NOMO-1 treated with DMSO at 0.1 percent for 48 hours (cell line): ENCODE measurements around the gene ATOH8.

Experiments
- DNase-seq: peaks from one replicate; lab custom pipeline; 2025; ENCODE audit not compliant: unreplicated experiment; lab: John Stamatoyannopoulos, UW

Gene ATOH8

GRCh38 chr2:85785027-85785822 is 31.4 kb downstream of the ATOH8 start:
- no peak for DNase-seq

GRCh38 chr2:85785871-85786270 is 32.1 kb downstream of the ATOH8 start:
- no peak for DNase-seq

DNA sequence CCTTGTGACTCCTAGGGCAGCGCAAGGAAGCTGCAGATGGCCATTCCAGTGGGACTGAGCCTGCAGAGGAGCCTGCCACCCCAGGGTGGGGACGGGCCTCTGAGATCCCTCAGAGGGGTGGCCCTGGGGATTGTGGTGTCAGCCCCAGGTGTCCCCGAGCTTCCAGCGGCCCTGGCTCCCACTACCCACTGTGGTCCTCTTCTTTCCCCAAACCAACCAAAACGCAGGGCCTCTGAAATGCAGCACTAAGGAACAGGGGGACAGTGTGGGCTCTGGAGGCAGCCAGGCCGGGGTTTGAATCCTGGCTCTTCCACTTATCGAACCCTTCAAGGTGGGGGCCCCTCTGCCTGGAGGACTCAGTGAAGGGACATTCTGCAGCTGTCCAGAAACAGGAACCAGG is 32.7 kb downstream of the ATOH8 start:
- no peak for DNase-seq

- no peak for DNase-seq
Observed at GRCh38 chr2:85786865-85787264, 33.1 kb downstream of the ATOH8 start.

GRCh38 chr2:85787282-85787980 is 33.6 kb downstream of the ATOH8 start:
- DNase-seq: no peak

GRCh38 chr2:85787981-85788340 is 34.2 kb downstream of the ATOH8 start:
- no peak for DNase-seq

DNA sequence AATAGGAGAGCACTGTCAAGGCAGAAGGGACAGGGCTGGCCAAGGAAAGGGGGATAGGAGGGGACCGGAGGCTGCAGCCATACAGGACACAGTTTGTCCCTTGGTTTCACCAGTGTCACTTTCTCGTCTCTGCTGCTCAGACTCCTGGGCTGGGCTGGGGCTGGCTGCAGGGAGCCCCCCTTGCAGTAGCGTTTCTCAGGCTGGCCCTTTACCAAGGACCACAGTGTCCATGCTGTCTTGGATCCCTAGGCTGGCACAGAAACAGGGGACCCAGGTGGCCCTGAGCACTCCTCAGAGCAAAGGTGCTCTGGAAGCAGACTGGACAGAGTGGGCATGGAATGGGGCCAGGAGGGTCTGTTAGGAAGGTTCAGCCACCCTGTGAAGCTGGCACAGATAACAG is 34.8 kb downstream of the ATOH8 start:
- no peak for DNase-seq

DNA sequence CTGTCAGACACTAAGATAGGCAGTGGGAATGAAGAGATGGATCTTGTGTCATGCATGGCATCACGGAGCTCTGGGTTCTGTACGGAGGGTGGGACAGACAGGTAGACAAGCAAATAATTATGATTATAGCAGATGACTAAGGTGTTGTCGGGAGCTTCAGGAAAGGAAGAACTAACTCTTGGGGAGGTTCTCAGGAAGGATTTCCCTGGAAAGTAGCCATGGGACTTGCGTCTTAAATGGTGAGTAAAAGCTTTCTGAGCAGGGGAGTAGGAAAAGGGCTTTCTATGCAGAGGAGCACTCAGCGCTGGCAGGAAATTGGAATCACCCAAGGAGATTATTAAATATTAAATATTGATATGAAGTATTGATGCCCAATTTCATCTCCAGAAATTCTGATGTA is 35.5 kb downstream of the ATOH8 start:
- DNase-seq: no peak

GRCh38 chr2:85790032-85790431 is 36.2 kb downstream of the ATOH8 start:
- no peak for DNase-seq

DNA sequence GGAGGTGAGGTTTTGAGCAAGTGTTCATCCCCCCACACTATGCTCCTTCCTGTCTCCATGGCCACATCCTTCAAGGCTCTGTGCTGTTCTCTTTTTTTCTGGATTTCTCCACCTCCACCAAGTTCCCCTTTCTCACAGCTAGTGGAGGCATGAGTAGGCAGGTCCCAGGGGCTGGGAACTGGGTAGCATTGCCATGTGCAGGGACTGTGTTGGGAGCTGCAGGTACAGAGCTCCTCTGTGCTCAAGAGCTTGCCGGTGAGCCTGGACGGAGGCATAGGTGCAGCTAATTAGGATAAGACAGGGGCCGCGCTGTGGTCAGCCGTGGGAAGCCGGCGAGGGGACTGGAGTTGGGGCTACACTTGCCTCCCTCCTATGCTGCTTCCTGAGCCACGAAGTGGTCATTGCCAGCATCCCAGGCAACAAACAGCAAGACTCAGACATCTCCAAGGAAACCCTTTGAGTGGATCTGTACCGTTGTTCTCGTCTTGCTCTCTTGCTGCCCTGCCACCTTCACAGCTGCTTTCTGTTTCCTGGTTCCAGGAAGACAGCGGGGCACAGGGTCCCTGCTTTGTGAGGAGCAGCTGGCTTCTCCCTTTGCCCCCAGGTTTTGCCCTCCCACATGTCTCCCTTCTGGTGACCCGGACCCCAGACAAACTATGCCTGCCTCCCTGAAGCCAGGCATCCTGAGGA is 36.9 kb downstream of the ATOH8 start:
- DNase-seq: peak; percentile 45

DNA sequence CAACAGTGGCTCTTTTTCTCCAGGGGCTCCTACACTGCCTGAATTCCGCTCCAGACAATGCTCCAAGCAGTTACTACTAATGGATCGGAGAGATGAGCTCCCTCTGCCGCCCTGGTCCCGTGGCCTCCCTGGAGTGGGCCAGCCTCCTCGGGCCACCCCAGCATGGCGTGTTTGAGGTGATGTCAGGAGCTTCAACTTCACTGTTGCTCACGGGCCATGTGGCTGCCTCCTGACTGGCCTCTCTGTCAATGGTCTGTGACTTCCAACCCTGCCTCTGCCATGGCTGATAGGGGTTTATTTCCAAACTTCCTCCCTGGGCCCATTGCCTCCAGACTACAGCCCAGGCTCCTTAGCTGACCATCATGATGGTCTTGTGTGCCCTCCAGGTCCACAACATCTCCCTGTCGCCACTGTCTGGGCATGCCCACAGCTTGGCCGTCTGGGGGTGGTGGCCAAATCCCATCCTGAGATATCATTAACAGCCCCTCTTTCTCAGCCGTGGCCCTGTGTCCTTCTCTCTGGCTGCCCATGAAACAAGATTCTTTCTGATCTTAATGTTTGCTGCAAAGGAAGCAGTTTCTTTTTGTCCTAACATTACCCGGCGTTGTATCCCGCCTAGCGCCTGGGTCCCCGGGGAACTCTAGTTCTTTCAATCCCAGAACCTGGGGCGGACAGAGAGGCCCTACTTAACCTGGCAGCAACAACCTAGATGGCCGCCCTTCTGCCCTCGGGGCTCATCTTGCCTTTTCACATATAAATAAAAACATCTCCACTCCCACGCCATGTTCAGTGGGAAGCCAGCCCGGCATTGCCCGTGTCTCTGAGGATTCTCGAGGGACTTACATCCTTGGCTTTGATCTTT is 38.1 kb downstream of the ATOH8 start:
- no peak for DNase-seq

GRCh38 chr2:85792783-85793441 is 39.1 kb downstream of the ATOH8 start:
- DNase-seq: no peak

GRCh38 chr2:85793584-85793983 is 39.8 kb downstream of the ATOH8 start:
- no peak for DNase-seq

DNA sequence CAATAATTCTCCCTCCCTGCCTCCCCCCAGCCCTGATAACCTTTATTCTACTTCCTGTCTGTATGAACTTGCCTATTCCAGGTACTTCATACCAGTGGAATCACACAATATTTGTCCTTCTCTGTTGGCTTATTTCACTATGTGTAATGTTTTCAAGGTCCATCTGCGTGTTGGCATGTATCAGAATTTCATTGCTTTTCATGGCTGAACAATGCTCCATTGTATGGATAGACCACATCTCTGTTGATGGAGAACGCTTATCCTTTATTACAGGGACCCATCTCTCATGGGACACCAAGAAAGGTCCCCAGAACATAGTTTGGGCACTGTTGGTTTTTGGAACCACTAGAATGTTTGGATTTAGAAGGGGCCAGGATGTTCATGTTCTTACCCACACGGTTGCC is 40.2 kb downstream of the ATOH8 start:
- DNase-seq: no peak

DNA sequence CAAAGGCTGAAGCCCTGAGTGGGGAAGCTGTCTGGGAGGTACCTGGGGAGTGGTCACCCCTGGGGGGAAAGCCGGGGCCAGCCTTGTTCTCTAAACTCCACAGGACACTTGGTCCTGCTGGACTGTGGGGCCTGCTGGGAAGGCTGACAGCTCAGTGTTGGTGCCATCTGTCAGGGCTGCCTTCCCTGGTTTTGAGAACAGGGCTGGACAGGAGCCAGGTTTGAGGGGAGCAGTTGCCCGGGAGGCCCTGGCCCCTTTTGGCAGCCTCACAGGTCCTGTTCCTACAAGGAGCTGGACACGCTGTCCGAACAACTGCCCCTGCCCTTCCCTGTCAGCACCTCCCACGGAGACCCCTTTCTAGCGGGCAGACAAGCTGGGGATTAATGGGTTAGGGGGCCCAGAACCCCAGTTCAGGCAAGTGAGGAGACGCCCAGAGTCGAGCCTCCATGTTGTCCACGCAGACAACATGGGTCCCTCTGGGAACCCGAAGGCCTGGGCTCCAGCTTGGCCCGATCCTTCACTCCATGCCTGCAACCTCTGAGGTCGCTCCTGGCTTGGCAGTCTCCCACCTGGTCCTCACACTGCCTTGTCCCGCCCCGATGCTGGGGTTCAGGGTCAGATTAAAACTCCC is 40.8 kb downstream of the ATOH8 start:
- DNase-seq: no peak

GRCh38 chr2:85795331-85796045 is 41.7 kb downstream of the ATOH8 start:
- no peak for DNase-seq

DNA sequence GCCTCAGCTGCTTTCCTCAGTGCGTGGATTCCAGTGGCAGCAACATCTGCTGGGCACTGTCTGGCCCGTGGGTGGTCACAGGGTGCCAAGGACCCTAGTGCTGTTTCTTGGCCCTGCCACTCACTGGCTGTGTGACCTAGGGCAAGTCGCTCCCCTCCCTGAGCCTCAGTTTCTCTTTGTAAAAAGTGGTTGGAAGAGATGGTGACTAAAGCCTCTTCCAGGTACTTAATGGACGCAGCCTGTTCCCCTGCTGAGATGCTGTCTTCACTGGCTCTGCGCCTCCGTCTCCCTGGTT is 42.2 kb downstream of the ATOH8 start:
- DNase-seq: no peak

GRCh38 chr2:85796341-85797262 is 42.8 kb downstream of the ATOH8 start:
- no peak for DNase-seq

GRCh38 chr2:85797263-85797660 is 43.5 kb downstream of the ATOH8 start:
- no peak for DNase-seq
